NT2/D1 (cell line): Measurements from ENCODE around the gene DNAJC6.

ENCODE experiments used
- YY1 ChIP-seq: IDR thresholded peaks from 2 replicates; pipeline ENCODE4 v1.6.1; 2011; ENCODE audit not compliant: insufficient read length, insufficient read depth
- ZNF274 ChIP-seq: IDR thresholded peaks from 2 replicates; pipeline ENCODE4 v1.6.1; 2011; ENCODE audit warnings: mild to moderate bottlenecking, low read depth, low read length

DNA sequence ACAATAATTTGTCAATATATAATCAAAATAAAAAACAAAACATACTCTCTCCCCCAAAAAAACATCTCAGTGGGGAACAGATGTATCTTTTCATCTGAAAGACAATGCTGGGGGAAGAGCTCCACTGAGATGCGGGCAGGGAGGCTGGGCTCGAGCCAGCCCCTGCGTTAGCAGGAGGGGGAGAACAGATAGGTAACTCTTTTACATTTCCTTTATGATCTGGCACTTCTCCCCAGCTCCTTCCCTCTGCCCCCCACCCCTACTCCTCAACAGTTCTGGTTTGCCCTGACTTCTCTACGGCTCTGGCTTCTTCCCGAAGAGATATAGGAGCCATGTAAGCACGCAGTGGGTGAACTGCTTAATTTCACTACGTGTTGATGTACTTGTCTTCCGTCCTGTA lies 123.6 kb downstream of the DNAJC6 start:
- TF ChIP-seq ZNF274 (no peak), YY1 (no peak)
